Lower leg skin (tissue), 3 donors: ENCODE data around the gene GAL.

Source experiments
- CTCF ChIP-seq, 3 donors: fragments of 450-650 bp; IDR thresholded peaks; one replicate each; pipeline ENCODE4 v1.5.1; 2016; ENCODE audit warnings: antibody characterized with exemption in 3 of 3, mild to moderate bottlenecking in 3 of 3, moderate library complexity in 2 of 3
- POLR2A ChIP-seq, 2 donors: fragments of 450-650 bp; IDR thresholded peaks; one replicate each; pipeline ENCODE4 v1.6.1; 2016 to 2017; ENCODE audit warnings: antibody characterized with exemption in 2 of 2, mild to moderate bottlenecking in 1 of 2, moderate library complexity in 1 of 2

GRCh38 chr11:68692871-68693483 lies 8.6 kb downstream of the GAL start:
- no peak for TF ChIP-seq CTCF (IDR thresholded peaks at IDR 0.05)
- no peak for TF ChIP-seq POLR2A (IDR thresholded peaks at IDR 0.05)
